Stomach (tissue), 4 donors: Measurements from ENCODE around the gene DCBLD1.

ENCODE experiments used
- CTCF ChIP-seq, 7 experiments: fragments of 450-650 bp in 4 of 7; fragments of 200-600 bp in 3 of 7; sonication (generic) in 3 of 7; IDR thresholded peaks; one replicate each; pipeline ENCODE4 v1.5.1; 2016 to 2019; ENCODE audit warnings: antibody characterized with exemption in 7 of 7, control low read depth in 2 of 7, mild to moderate bottlenecking in 1 of 7
- EP300 ChIP-seq: sonication (generic); formaldehyde crosslinking; IDR thresholded peaks from one replicate; pipeline ENCODE4 v1.6.1; 2017; ENCODE audit warnings: antibody characterized with exemption
- POLR2AphosphoS5 ChIP-seq, 3 donors: sonication (generic); formaldehyde crosslinking; IDR thresholded peaks; one replicate each; pipeline ENCODE4 v1.6.1; 2016; ENCODE audit warnings: antibody characterized with exemption in 3 of 3

- TF ChIP-seq CTCF (IDR thresholded peaks at IDR 0.05) = no peak
- no peak for TF ChIP-seq EP300
- TF ChIP-seq POLR2AphosphoS5 (IDR thresholded peaks at IDR 0.05) = no peak
These were observed 36.4 kb downstream of the DCBLD1 start for GRCh38 chr6:117518870-117519269.
